DND-41 (cell line): ENCODE measurements around the gene CTLA4.

ENCODE experiments used
- ATAC-seq: fragments of 200-7000 bp; cut with Tn5 transposase; 3 replicates; pipeline ENCODE4 v1.9.1; 2021; ENCODE audit warnings: low read depth; ENCODE audit not compliant: insufficient read depth
- DNase-seq: peaks from one replicate; pipeline ENCODE4 v3.0.0-alpha.2; 2020
- H2AFZ ChIP-seq: 2 replicates; pipeline ENCODE4 v1.6.0; 2012; ENCODE audit warnings: low read depth, low read length
- H3K27ac ChIP-seq: 2 replicates; pipeline ENCODE4 v1.5.1; 2012; ENCODE audit warnings: low read length, inconsistent platforms
- H3K27me3 ChIP-seq: fragments of 200-600 bp; sonication (generic); 2 replicates; pipeline ENCODE4 v1.6.0; 2012; ENCODE audit warnings: low read length, mild to moderate bottlenecking, inconsistent platforms; ENCODE audit not compliant: insufficient read depth, poor library complexity
- H3K36me3 ChIP-seq: 2 replicates; pipeline ENCODE4 v1.5.1; 2012; ENCODE audit warnings: low read length, inconsistent platforms; ENCODE audit not compliant: insufficient read depth
- H3K4me1 ChIP-seq: 2 replicates; pipeline ENCODE4 v1.5.1; 2012; ENCODE audit warnings: mild to moderate bottlenecking, low read length; ENCODE audit not compliant: insufficient read depth
- H3K4me2 ChIP-seq: 2 replicates; pipeline ENCODE4 v1.6.0; 2012; ENCODE audit warnings: mild to moderate bottlenecking, moderate library complexity, low read length, inconsistent platforms; ENCODE audit not compliant: insufficient read depth
- H3K4me3 ChIP-seq, 2 experiments: fragments of 200-600 bp in 1 of 2; shearing (Covaris generic) in 1 of 2; 2 replicates each; pipeline ENCODE4 v1.5.1; 2012 to 2016; ENCODE audit warnings: inconsistent platforms in 2 of 2, low read length in 2 of 2, mild to moderate bottlenecking in 2 of 2, low read depth in 1 of 2, moderate library complexity in 1 of 2
- H3K79me2 ChIP-seq: 2 replicates; pipeline ENCODE4 v1.6.0; 2012; ENCODE audit warnings: low read length, inconsistent platforms; ENCODE audit not compliant: insufficient read depth
- H3K9ac ChIP-seq: 2 replicates; pipeline ENCODE4 v1.6.0; 2012; ENCODE audit warnings: low read depth, mild to moderate bottlenecking, inconsistent platforms, low read length, moderate library complexity
- H3K9me3 ChIP-seq: 2 replicates; pipeline ENCODE4 v1.5.1; 2012; ENCODE audit warnings: low read length, moderate library complexity, mild to moderate bottlenecking, inconsistent platforms; ENCODE audit not compliant: insufficient read depth, severe bottlenecking
- H4K20me1 ChIP-seq: 2 replicates; pipeline ENCODE4 v1.6.0; 2012; ENCODE audit warnings: low read length; ENCODE audit not compliant: insufficient read depth
- EZH2 ChIP-seq: IDR thresholded peaks from 3 replicates; pipeline ENCODE4 v1.6.1; 2012; ENCODE audit warnings: borderline replicate concordance, low read depth, mild to moderate bottlenecking, moderate library complexity, low read length, inconsistent platforms; ENCODE audit not compliant: severe bottlenecking
- TF ChIP-seq, protein P1 (sequence below): IDR thresholded peaks from 2 replicates; pipeline ENCODE4 v1.5.1; 2012; ENCODE audit warnings: borderline replicate concordance, low read length, moderate library complexity, mild to moderate bottlenecking; ENCODE audit not compliant: poor library complexity, severe bottlenecking; ENCODE audit errors: extremely low read depth

CTLA4 gene

DNA sequence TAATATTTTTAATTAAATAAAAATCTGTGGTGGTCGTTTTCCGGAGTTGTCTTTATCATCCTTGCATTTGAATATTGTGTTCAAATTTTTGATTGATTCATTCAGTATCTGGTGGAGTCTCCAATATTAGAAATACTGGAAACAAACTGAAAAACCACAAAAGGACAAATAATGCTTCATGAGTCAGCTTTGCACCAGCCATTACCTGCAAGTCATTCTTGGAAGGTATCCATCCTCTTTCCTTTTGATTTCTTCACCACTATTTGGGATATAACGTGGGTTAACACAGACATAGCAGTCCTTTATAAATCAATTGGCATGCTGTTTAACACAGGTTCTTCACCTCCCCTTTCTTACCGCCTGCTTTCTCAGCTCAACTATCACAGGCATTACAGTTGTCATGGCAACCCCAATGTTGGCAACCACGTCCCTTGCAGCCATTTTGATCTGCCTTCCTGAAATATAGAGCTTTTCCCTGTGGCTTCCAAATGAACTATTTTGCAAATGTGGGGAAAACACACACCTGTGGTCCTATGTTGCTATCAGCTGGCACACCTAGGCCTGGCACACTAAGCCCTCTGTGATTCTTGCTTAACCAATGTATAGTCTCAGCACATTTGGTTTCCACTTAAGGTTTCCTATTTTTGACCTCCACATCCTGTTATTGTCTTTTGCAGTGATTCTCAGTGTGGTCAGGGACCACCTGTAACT lies 6.5 kb downstream of the CTLA4 start:
- no peak overlapping the region for H3K4me3 ChIP-seq
- ATAC-seq (no peak), DNase-seq (no peak)
- H3K36me3 ChIP-seq, result no peaks in the 10 kb centered on the region
- 0 out of 2 replicates have a peak, but pooled peaks cover 8% of the 10 kb centered on the region for H3K4me1 ChIP-seq
- H4K20me1 ChIP-seq, result no peaks in the 10 kb centered on the region
- H3K9ac ChIP-seq, result no peak overlapping the region
- no peaks in the 10 kb centered on the region for H3K9me3 ChIP-seq
- no peak overlapping the region for H3K27ac ChIP-seq
- H3K27me3 ChIP-seq, result no peaks in the 10 kb centered on the region
- no peak overlapping the region for H2AFZ ChIP-seq
- H3K79me2 ChIP-seq, result no peaks in the 10 kb centered on the region
- no peak overlapping the region for H3K4me2 ChIP-seq
- TF ChIP-seq, protein P1, sequence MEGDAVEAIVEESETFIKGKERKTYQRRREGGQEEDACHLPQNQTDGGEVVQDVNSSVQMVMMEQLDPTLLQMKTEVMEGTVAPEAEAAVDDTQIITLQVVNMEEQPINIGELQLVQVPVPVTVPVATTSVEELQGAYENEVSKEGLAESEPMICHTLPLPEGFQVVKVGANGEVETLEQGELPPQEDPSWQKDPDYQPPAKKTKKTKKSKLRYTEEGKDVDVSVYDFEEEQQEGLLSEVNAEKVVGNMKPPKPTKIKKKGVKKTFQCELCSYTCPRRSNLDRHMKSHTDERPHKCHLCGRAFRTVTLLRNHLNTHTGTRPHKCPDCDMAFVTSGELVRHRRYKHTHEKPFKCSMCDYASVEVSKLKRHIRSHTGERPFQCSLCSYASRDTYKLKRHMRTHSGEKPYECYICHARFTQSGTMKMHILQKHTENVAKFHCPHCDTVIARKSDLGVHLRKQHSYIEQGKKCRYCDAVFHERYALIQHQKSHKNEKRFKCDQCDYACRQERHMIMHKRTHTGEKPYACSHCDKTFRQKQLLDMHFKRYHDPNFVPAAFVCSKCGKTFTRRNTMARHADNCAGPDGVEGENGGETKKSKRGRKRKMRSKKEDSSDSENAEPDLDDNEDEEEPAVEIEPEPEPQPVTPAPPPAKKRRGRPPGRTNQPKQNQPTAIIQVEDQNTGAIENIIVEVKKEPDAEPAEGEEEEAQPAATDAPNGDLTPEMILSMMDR, result no peak
- TF ChIP-seq EZH2, result no peak

DNA sequence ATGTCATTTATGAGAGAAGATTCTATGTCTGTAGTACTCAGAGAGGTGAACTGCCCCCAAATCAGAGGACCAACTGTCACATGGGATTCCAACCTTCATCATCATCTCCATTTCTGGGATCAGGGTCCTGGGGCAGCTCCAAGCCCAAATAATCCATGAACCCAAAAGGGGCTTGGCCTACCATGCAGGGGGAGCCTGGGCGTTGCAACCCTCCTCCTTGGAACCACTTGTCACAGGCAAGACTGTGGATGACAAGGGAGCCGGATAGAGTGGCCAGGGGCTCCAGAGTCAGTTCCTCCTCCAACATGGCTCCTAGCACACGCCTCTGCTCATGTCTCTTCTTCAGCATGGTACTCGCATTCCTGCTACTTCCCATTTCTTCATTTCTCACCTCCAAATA lies 7.9 kb downstream of the CTLA4 start:
- no peak for TF ChIP-seq EZH2
- TF ChIP-seq, protein P1, result no peak
- DNase-seq (no peak), ATAC-seq (no peak)
- Histone ChIP-seq H3K9ac (no peak overlapping the region), H3K4me2 (no peak overlapping the region), H3K4me1 (no peaks in the 10 kb centered on the region), H3K27ac (no peak overlapping the region), H3K36me3 (no peaks in the 10 kb centered on the region), H3K4me3 (no peak overlapping the region), H4K20me1 (no peaks in the 10 kb centered on the region), H2AFZ (no peak overlapping the region), H3K27me3 (no peaks in the 10 kb centered on the region), H3K9me3 (no peaks in the 10 kb centered on the region), H3K79me2 (no peaks in the 10 kb centered on the region)

DNA sequence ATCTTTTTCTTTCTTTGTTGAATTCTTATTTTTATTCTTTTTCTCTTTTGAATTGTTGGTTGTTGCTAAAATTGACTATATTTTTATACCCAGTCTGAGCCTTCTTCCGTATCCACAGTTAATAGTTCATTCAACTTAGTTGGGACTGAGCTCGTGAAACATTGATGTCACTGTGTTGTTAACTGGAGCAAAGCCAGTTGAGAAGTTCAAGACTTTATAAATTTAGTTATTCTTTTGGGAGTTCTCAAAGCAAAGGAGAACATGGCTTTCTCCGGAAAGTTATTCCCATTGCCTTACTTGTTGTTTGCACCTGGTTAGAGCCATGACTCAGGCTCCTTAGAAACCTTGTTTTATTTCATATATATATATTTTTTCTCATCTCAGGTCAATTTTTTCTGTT lies 8.8 kb downstream of the CTLA4 start:
- no peaks in the 10 kb centered on the region for H3K9me3 ChIP-seq
- no peaks in the 10 kb centered on the region for H3K4me1 ChIP-seq
- no peaks in the 10 kb centered on the region for H3K36me3 ChIP-seq
- ATAC-seq (no peak), DNase-seq (no peak)
- no peaks in the 10 kb centered on the region for H4K20me1 ChIP-seq
- H3K4me3 ChIP-seq, result no peak overlapping the region
- no peak overlapping the region for H3K9ac ChIP-seq
- no peaks in the 10 kb centered on the region for H3K79me2 ChIP-seq
- no peak overlapping the region for H3K27ac ChIP-seq
- no peak overlapping the region for H2AFZ ChIP-seq
- TF ChIP-seq, protein P1, result no peak
- TF ChIP-seq EZH2, result no peak
- H3K4me2 ChIP-seq, result no peak overlapping the region
- H3K27me3 ChIP-seq, result no peaks in the 10 kb centered on the region

DNA sequence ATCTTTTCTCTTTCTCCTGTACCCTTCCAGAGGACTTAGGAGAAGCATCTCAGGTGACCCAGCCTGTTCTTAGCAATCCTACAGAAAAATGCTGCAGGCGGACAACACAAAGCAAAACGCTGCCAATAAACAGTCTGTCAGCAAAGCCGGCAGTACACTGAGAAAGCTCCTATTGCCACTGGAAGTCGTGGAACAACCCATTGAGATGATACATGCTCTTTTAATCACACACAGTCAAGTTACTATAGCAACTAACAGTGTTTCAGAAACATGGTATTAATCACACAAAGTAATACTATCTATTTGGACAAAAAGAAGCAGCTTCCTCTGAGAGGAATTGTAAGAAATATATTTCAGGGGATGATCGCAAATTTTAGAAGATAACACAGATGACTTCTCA lies 10.5 kb downstream of the CTLA4 start:
- DNase-seq, result no peak
- H3K4me1 ChIP-seq, result no peaks in the 10 kb centered on the region

More for the DNA sequence above, 10.5 kb downstream of the CTLA4 start:
- Histone ChIP-seq H2AFZ (no peak overlapping the region), H3K27me3 (no peaks in the 10 kb centered on the region), H3K9me3 (no peaks in the 10 kb centered on the region), H3K79me2 (no peaks in the 10 kb centered on the region), H3K9ac (no peak overlapping the region), H3K4me3 (no peak overlapping the region), H3K4me2 (no peak overlapping the region), H3K27ac (no peak overlapping the region), H4K20me1 (no peaks in the 10 kb centered on the region), H3K36me3 (no peaks in the 10 kb centered on the region)
- TF ChIP-seq EZH2, result no peak
- TF ChIP-seq, protein P1, result no peak
- no peak for ATAC-seq
